Activated T-cell treated with anti-CD3 and anti-CD28 coated beads, Interleukin-2, amount 50 U/mL, for 4 hours (primary cell): Measurements from ENCODE around the gene CUTA. TPM values are rescaled to one million over a fixed set of nuclear protein-coding genes. Genes with fewer than 3 reads are reported as not detected.

Source experiments
- ATAC-seq, 2 donors: fragments of 200-7000 bp; cut with Tn5 transposase; one replicate each; pipeline ENCODE4 v1.10.0; 2021
- DNase-seq: peaks from one replicate; pipeline ENCODE4 v3.0.0-alpha.2; 2020
- H3K27me3 Mint-ChIP-seq: one replicate; pipeline ENCODE4 v1.8.0; 2021; ENCODE audit warnings: low read depth, mixed read lengths
- H3K36me3 Mint-ChIP-seq: one replicate; pipeline ENCODE4 v1.8.0; 2022; ENCODE audit warnings: mixed read lengths; ENCODE audit not compliant: insufficient read depth
- H3K4me1 Mint-ChIP-seq: one replicate; pipeline ENCODE4 v1.8.0; 2021; ENCODE audit warnings: low read depth, mixed read lengths
- H3K4me3 Mint-ChIP-seq: one replicate; pipeline ENCODE4 v1.8.0; 2021; ENCODE audit warnings: mild to moderate bottlenecking, moderate library complexity, mixed read lengths
- H3K9me3 Mint-ChIP-seq: one replicate; pipeline ENCODE4 v1.8.0; 2021; ENCODE audit warnings: mixed read lengths
- total RNA-seq, 3 donors: library from RNA; stranded (reverse); gene quantifications; one replicate each; pipeline ENCODE4 v1.2.1, GENCODE V29; 2021

CUTA gene
- total RNA-seq, 3 donors from 2014 or later = 76.6 to 84.5 (median 79.2) TPM

GRCh38 chr6:33421344-33421643 is 3.4 kb upstream of the CUTA start:
- DNase-seq = no peak
- H3K4me3 Mint-ChIP-seq = peak overlapping the region; percentile 10
- H3K36me3 Mint-ChIP-seq = no peaks in the 10 kb centered on the region
- no peaks in the 10 kb centered on the region for H3K9me3 Mint-ChIP-seq
- no peak for ATAC-seq
- peaks cover 67% of the 10 kb centered on the region for H3K4me1 Mint-ChIP-seq
- H3K27me3 Mint-ChIP-seq = no peaks in the 10 kb centered on the region

- ATAC-seq (no peak), DNase-seq (no peak)
- Mint-ChIP-seq H3K27me3 (no peaks in the 10 kb centered on the region), H3K4me3 (no peak overlapping the region), H3K4me1 (peaks cover 71% of the 10 kb centered on the region), H3K36me3 (no peaks in the 10 kb centered on the region), H3K9me3 (no peaks in the 10 kb centered on the region)
Measured at GRCh38 chr6:33420491-33421343, 2.8 kb upstream of the CUTA start.

GRCh38 chr6:33419580-33420490 is 1.9 kb upstream of the CUTA start, which contains the start of gene SYNGAP1:
Gene SYNGAP1 (plus strand): TSS chr6:33420065. CDS start chr6:33420265, 200 bp downstream.
- no peaks in the 10 kb centered on the region for H3K27me3 Mint-ChIP-seq
- H3K4me3 Mint-ChIP-seq = peak within 1 kb of the TSS; percentile 93
- peak; percentile 46 for DNase-seq
- ATAC-seq = no peak
- H3K9me3 Mint-ChIP-seq = no peaks in the 10 kb centered on the region
- H3K4me1 Mint-ChIP-seq = peaks cover 67% of the 10 kb centered on the region
- H3K36me3 Mint-ChIP-seq = peaks cover 3% of the 10 kb centered on the region

GRCh38 chr6:33418690-33419291 is 884 bp upstream of the CUTA start:
- Mint-ChIP-seq H3K4me1 (peaks cover 63% of the 10 kb centered on the region), H3K4me3 (peak overlapping the region; percentile 93), H3K36me3 (peaks cover 10% of the 10 kb centered on the region), H3K27me3 (no peaks in the 10 kb centered on the region), H3K9me3 (no peaks in the 10 kb centered on the region)
- ATAC-seq = no peak
- peak; percentile 41 for DNase-seq

- no peak for ATAC-seq
- peaks cover 13% of the 10 kb centered on the region for H3K36me3 Mint-ChIP-seq
- no peak for DNase-seq
- no peaks in the 10 kb centered on the region for H3K9me3 Mint-ChIP-seq
- peaks cover 74% of the 10 kb centered on the region for H3K4me1 Mint-ChIP-seq
- H3K27me3 Mint-ChIP-seq = no peaks in the 10 kb centered on the region
- H3K4me3 Mint-ChIP-seq = peak overlapping the region; percentile 93
Measured at GRCh38 chr6:33417128-33417902, 592 bp downstream of the CUTA start.

GRCh38 chr6:33416386-33417127 is 1.4 kb downstream of the CUTA start:
- H3K4me3 Mint-ChIP-seq = peak overlapping the region; percentile 93
- peaks cover 13% of the 10 kb centered on the region for H3K36me3 Mint-ChIP-seq
- H3K27me3 Mint-ChIP-seq = no peaks in the 10 kb centered on the region
- H3K9me3 Mint-ChIP-seq = no peaks in the 10 kb centered on the region
- peaks cover 78% of the 10 kb centered on the region for H3K4me1 Mint-ChIP-seq
- peak; percentile 3 to 10 for ATAC-seq
- DNase-seq = no peak

GRCh38 chr6:33415831-33416230 is 2.1 kb downstream of the CUTA start:
- H3K4me1 Mint-ChIP-seq = peaks cover 76% of the 10 kb centered on the region
- peaks cover 13% of the 10 kb centered on the region for H3K36me3 Mint-ChIP-seq
- peak overlapping the region; percentile 40 for H3K4me3 Mint-ChIP-seq

GRCh38 chr6:33414592-33415271 is 3.2 kb downstream of the CUTA start:
- Mint-ChIP-seq H3K4me3 (no peak overlapping the region), H3K27me3 (no peaks in the 10 kb centered on the region), H3K36me3 (peaks cover 13% of the 10 kb centered on the region), H3K9me3 (no peaks in the 10 kb centered on the region), H3K4me1 (peaks cover 77% of the 10 kb centered on the region)
- ATAC-seq (no peak), DNase-seq (no peak)

More at GRCh38 chr6:33415831-33416230, 2.1 kb downstream of the CUTA start:
- ATAC-seq (no peak), DNase-seq (no peak)
- H3K9me3 Mint-ChIP-seq = no peaks in the 10 kb centered on the region
- H3K27me3 Mint-ChIP-seq = no peaks in the 10 kb centered on the region

- ATAC-seq (no peak), DNase-seq (no peak)
- Mint-ChIP-seq H3K4me1 (peaks cover 67% of the 10 kb centered on the region), H3K4me3 (no peak overlapping the region), H3K9me3 (no peaks in the 10 kb centered on the region), H3K36me3 (peaks cover 13% of the 10 kb centered on the region), H3K27me3 (no peaks in the 10 kb centered on the region)
Measured at GRCh38 chr6:33413241-33414120, 4.4 kb downstream of the CUTA start.

GRCh38 chr6:33412140-33413009 is 5.5 kb downstream of the CUTA start:
- DNase-seq = no peak
- H3K4me3 Mint-ChIP-seq = peak overlapping the region; percentile 78
- H3K36me3 Mint-ChIP-seq = peaks cover 13% of the 10 kb centered on the region
- H3K9me3 Mint-ChIP-seq = no peaks in the 10 kb centered on the region
- ATAC-seq = no peak
- H3K4me1 Mint-ChIP-seq = peaks cover 56% of the 10 kb centered on the region
- H3K27me3 Mint-ChIP-seq = no peaks in the 10 kb centered on the region

GRCh38 chr6:33411632-33412005 is 6.3 kb downstream of the CUTA start:
- peaks cover 49% of the 10 kb centered on the region for H3K4me1 Mint-ChIP-seq
- H3K9me3 Mint-ChIP-seq = no peaks in the 10 kb centered on the region
- no peaks in the 10 kb centered on the region for H3K27me3 Mint-ChIP-seq

More at GRCh38 chr6:33411632-33412005, 6.3 kb downstream of the CUTA start:
- no peak for ATAC-seq
- DNase-seq = no peak
- Mint-ChIP-seq H3K4me3 (peak overlapping the region; percentile 78), H3K36me3 (peaks cover 13% of the 10 kb centered on the region)
